ENCODE measurements around the gene FAM20C.
A peak's percentile ranks its signal among the peaks of the same experiment; 100 is the strongest.

Gene FAM20C

DNA sequence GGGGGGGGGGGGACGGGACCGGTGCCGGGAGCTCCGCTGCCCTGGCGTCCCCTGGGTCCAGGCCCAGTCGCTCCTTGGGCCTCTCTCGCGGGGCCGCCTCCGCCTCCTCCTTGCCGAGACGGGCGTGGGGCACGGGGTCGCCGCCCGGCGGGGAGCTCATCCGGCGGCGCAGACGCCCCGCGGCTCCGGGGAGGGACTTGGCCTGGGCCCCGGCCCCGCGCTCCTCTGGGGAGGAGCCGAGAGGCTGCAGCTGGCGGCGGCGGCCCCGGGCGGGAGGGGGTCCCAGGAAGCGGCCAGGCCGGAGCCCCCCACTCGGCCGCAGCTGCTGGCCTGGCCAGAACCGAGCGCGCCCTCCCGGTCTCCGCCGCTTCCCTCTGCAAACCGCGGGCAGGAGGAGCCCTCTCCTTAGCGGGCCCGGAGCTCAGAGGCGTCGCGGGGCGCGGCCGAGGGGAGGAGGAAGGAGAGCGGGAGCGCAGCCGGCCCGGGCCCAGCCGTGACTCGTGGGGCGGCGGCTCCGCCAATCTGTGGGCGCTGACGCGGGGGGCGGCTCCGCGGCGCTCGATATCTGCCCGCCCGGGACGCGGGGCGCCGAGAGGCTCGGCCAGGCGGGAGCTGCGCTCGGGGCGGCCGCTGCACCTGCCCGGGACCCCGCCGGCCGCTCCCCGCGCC, at the start of gene FAM20C:
Gene FAM20C (plus strand): TSS at position 591 of the 669 bp plus-strand sequence. CDS start 629 bp downstream, outside the sequence.
- DNase-seq = peak; percentile 43

GRCh38 chr7:143145-143751, 49.1 kb upstream of the FAM20C start:
- DNase-seq = no peak

DNA sequence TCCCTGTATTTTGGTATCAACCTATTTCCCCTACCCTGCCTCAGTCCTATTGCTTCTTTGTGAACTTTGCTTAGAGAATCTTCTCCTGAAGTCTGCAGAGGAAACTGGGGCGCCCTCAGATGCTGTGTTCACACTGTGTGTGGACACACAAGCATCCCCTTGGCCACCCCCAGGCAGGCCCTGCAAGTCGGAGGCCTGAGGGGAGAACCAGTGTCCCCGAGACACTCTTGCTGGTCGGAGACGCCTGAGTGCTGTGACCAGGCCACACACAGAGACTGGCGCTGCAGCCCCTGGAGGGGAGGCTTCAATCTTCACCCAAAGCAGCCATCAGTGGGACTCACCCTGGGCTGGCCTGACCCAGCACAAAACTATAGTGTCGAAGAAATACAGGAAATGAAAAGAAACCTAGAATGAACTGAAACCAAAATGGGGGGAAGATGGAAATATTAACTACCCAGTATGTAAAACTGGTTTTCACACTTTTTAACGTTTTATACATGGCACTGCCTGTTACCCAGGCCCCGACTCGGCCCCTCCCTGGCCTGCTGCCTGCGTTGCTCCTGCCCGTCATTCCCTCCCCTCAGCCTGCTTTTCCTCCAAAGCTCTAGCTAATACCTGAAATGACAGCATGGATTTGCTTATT, 48.4 kb upstream of the FAM20C start:
- DNase-seq = no peak

DNA sequence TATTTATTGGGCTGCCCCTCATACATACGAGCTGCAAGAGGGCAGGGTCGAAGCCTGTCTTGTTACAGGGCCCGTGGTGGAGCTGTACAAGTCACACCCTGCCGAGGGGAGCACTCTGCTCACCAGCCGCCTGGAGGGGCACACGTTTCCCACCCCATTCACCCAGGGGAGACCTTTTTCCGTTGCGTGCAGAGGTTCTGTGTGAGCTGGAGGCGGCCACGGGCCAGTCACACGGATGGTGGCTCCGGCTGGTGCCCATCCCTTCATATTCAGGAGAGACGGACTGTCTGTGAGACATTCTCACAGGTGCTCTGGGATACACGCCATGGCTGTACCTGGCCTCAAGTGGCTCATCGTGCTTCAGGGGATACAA, 47.9 kb upstream of the FAM20C start:
- no peak for DNase-seq

GRCh38 chr7:145863-146262, 46.5 kb upstream of the FAM20C start:
- DNase-seq = no peak

GRCh38 chr7:148543-148931, 43.8 kb upstream of the FAM20C start:
- DNase-seq = no peak

- DNase-seq = peak; percentile 99
Measured at GRCh38 chr7:148932-149790, 43.2 kb upstream of the FAM20C start.

DNA sequence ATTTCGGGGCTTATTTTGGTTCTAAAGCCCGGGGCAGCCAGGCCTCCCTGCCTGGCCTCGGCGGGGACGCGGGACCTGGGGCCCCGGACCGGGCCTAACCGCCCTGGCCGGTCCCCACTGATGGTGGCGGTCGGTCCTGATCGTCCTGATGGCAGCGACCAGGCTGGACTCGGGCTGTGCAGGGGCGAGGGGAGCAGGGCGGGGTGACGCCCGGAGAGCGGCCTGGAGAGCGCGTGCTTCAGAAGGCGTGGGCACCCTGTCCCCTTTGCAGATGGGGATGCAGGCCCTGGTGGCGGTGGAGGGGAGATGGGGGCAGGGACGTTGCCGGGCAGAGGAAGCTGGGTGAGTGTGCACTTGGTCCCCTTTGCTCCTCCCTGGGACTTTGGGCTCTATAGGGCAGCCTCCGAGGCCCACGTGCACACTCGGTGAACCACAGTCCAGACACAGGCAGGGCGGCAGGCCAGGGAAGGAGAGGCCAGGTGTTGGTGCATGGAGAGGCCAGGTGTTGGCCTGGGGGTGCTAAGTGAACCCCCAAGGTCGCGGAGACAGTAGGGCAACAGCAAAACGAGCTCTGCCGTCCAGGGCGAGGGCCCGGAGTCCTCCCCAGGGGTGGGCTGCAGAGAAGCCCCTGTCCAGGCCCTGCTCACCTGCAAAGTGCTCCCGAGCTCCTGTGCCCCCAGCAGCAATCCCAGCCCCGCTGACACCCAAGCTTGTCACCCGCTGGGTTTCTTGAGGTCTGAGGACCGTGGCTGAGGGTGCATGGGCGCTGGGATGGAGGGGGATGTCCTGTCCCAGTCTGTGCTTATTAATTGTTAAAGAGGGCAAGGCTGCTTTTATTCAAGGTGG, 42.4 kb upstream of the FAM20C start:
- DNase-seq = no peak

- no peak for DNase-seq
Measured at GRCh38 chr7:150811-151221, 41.6 kb upstream of the FAM20C start.

GRCh38 chr7:151346-152050, 40.9 kb upstream of the FAM20C start:
- DNase-seq = no peak

- DNase-seq = no peak
Measured at GRCh38 chr7:152702-153391, 39.5 kb upstream of the FAM20C start.

DNA sequence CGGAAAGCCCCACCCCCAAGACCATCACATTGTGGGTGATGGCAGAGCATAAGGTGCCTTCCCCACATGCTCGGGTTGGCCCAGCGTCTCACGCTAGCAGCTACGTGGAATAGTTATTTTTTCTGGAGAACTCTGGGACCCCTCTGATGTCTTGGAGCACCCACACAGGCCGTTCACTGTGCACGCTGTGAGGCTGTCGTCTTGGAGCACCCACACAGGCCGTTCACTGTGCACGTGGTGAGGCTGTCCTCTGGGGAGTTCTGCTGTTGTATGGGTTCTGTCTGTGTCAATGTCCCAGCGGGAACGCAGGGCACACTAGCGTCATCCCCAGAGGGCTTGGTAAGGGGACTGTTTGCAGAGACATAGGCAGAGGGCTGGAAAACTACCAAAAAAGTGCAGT, 38.8 kb upstream of the FAM20C start:
- no peak for DNase-seq

DNA sequence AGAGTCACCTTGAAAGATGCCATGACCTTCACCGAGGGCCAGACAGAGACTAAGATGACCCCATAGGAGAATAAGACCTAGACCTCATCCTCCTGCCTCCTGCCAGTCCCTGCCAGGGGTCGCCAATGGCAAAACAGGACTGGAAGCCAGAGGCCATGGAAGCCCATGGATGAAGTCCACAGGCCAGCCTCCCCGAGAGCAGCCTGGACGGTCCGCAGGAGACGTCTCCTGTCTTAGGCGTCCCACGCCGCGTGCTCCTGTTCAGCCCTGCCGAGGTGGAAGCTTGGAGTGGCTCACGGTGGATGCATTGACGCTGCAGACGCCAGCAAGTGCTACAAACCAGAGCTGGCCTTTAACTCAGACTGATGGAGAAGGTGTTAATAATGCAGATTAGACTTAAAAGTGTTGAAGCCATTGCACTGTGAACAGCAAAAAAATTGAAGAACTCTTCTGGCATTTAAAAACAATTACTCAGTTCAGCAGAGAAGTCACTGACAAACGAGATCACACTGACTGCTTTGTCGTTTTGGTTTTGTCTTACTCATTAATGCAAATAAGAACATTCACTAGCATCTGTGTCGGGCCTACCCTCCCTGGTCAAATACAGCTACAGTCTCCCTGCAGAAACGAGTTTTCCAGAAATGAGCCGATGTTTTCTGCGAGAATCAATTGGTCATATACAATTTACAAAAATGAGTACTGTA, 38.1 kb upstream of the FAM20C start:
- DNase-seq = no peak

DNA sequence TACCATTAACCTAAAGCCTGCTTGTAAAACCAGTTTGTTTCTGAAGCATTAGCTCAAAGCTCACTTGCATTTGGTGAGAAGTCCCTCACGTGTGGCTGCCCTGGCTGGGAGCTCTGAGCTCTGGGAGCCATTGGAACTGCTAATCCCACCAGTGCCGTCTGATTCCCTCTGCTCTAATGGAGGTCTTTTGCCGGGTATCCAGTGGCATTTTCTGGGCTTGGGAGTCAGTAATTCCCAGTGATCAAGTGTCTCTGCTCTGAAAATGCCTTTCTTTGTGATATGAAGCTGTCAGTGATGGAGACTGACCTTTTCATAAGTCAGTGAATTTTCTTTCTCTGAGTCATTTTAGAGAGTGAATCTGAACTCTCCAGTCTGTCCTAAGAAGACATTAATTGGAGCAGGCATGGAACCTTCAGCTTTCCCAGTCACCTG, 36.9 kb upstream of the FAM20C start:
- DNase-seq = no peak

DNA sequence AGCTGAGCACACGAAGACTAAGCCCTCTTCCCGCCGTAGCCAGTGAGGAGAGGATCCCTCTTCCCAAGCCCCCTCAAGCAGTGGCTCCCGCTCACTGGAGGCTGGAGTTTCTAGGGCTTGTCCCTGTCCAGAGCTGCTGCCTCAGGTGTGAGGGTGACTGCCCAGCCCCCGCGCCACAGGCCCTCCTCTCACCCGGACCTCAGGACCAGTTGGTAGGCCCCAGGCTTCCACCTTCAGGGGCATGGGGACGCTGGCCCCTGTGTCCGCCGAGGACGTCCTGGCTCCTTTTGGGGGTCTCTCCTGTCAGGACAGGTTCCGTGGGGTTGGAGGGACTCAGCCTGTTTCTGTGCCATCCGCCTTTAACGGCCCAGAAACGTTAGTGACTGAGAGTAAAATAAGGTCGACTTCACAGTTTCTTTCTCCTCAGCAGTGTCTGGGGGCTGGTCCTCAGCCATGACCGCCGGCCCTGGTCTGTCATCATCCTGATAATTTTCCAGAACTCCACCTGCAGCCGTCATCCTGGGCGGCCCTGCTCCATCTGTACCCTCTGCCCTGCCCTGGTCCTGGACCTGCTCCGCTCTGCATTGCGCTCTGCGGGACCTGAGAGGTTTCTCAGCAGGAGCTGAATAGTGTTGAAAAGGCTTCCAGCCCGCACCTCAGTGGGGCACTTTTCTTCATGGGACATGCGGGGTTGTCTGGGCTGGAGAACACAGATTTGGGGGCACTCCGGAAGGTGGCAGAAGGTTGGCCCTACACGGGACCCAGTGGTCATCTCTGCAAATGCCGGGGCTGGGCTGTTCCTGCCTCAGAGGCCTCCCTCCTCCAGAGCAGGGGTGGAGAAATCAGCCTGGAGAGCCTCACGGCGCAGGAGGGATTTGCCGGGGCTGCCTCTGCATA, 36.0 kb upstream of the FAM20C start:
- DNase-seq = no peak

DNA sequence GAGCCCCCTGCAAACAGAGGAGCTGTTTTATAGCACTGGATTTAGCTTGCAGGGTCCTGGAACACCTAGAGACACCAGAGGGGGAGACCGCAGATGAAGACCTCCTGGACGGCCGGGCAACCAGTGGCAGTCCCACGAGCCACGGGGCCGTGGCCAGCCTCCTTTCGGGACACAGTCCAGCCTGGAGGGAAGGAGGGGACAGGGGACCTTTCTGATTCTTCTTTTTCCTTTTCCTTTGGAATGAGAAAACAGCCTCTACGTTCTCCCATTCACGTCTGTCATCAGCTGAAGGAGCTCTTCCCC, 35.4 kb upstream of the FAM20C start:
- no peak for DNase-seq

- DNase-seq = no peak
Measured at GRCh38 chr7:157771-158625, 34.4 kb upstream of the FAM20C start.

DNA sequence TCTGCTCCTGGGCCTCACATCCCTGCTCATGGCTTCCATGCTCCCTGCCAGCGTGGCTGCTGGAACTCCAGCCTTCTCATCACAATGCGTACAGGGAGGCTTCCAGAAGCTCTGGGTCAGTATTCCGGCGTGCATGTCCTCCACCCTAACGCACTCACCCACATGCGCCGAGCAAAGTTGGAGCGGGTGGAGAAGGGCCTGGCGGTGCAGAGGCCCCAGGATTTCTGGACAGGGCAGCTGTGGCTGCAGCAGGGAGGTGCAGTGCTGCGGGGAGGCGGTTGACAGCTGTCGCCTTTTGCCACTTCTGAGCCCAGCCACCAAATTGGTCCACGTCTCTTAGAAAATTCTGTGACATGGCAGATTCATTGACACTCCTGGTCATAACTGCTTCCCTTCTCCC, 33.6 kb upstream of the FAM20C start:
- DNase-seq = no peak
